ENCODE results near the gene ARMC6. TPM values are rescaled to one million over a fixed set of nuclear protein-coding genes. Genes with fewer than 3 reads are reported as not detected.

The ARMC6 gene
- total and polyA plus RNA-seq, 12 donors: 13.4 to 27.9 (median 16.0) TPM

GRCh38 chr19:19052921-19053320, 19.5 kb downstream of the ARMC6 start:
- ATAC-seq (no peak), DNase-seq (no peak)
- Histone ChIP-seq H3K9me3 (no peaks in the 10 kb centered on the region), H3K27me3 (no peaks in the 10 kb centered on the region), H3K4me3 (no peak overlapping the region), H3K27ac (no peak overlapping the region), H3K4me1 (no peaks in the 10 kb centered on the region), H3K36me3 (peaks cover 0 to 94% (median 25%) of the 10 kb centered on the region in 9 donors)
- 67 to 82% methylated on average over 1 of the region's 1 CpG for WGBS, 2 donors
- no peak for TF ChIP-seq CTCF (IDR thresholded peaks at IDR 0.05)
- intact Hi-C loops (cut with DNase I): loop anchor here in 4 of 10 donors (2.0 to 10.0 kb wide), 6 partner anchors 52 to 129 kb away; partner anchors contain the start of gene TMEM161A (in 1 of the 4)

GRCh38 chr19:19053508-19054314, 20.3 kb downstream of the ARMC6 start:
- Histone ChIP-seq H3K9me3 (no peaks in the 10 kb centered on the region), H3K4me1 (no peaks in the 10 kb centered on the region), H3K27ac (no peak overlapping the region), H3K36me3 (peaks cover 0 to 92% (median 25%) of the 10 kb centered on the region in 9 donors), H3K4me3 (no peak overlapping the region), H3K27me3 (no peaks in the 10 kb centered on the region)
- DNase-seq (peak; percentile 50 to 71), ATAC-seq (peak; percentile 46 to 86 (median 73))
- WGBS, 2 donors: 88 to 92% methylated on average over 25 of the region's 25 CpGs
- intact Hi-C loops (cut with DNase I): loop anchor here in 9 of 10 donors (1.0 to 10.0 kb wide), 7 partner anchors 51 to 129 kb away; partner anchors contain the start of gene TMEM161A (in 5 of the 9)
- TF ChIP-seq CTCF (IDR thresholded peaks at IDR 0.05): peak; percentile 69 to 78 (median 72)

GRCh38 chr19:19054315-19054938, 21.0 kb downstream of the ARMC6 start:
- intact Hi-C loops (cut with DNase I): loop anchor here in 8 of 10 donors (1.0 to 10.0 kb wide), 6 partner anchors 50 to 128 kb away; partner anchors contain the start of gene TMEM161A (in 4 of the 8)
- DNase-seq: no peak
- H3K4me1 ChIP-seq: peaks cover 0 to 2% (median 0%) of the 10 kb centered on the region in 9 donors
- H3K9me3 ChIP-seq: no peaks in the 10 kb centered on the region
- no peak for TF ChIP-seq CTCF (IDR thresholded peaks at IDR 0.05)
- H3K27ac ChIP-seq: no peak overlapping the region
- no peak overlapping the region for H3K4me3 ChIP-seq
- H3K36me3 ChIP-seq: peaks cover 0 to 91% (median 25%) of the 10 kb centered on the region in 9 donors
- no peaks in the 10 kb centered on the region for H3K27me3 ChIP-seq
- WGBS, 2 donors: 95 to 96% methylated on average over 15 of the region's 15 CpGs
- no peak for ATAC-seq

GRCh38 chr19:19054939-19055440, 21.6 kb downstream of the ARMC6 start:
- no peak for DNase-seq
- Histone ChIP-seq H3K27me3 (no peaks in the 10 kb centered on the region), H3K9me3 (no peaks in the 10 kb centered on the region), H3K36me3 (peaks cover 0 to 87% (median 25%) of the 10 kb centered on the region in 9 donors), H3K27ac (no peak overlapping the region), H3K4me3 (no peak overlapping the region), H3K4me1 (peaks cover 0 to 7% (median 0%) of the 10 kb centered on the region in 9 donors)
- TF ChIP-seq CTCF (IDR thresholded peaks at IDR 0.05): no peak
- 94 to 95% methylated on average over 19 of the region's 19 CpGs for WGBS, 2 donors
- ATAC-seq: no peak
- intact Hi-C loops (cut with DNase I): loop anchor here in 9 of 10 donors (1.0 to 10.0 kb wide), 6 partner anchors 50 to 127 kb away; partner anchors contain the start of gene TMEM161A (in 4 of the 9)
